Measurements from ENCODE around the gene OPA3. TPM values are rescaled to one million over a fixed set of nuclear protein-coding genes. Genes with fewer than 3 reads are reported as not detected.

Gene OPA3
- total and polyA plus RNA-seq, 5 donors from 2014 or later = 4.7 to 8.2 (median 6.9) TPM

GRCh38 chr19:45558399-45558878 lies 26.2 kb downstream of the OPA3 start:
- Histone ChIP-seq H3K4me1 (ENCODE audit: control insufficient read depth, insufficient read depth, low read length, poor library complexity, severe bottlenecking) (no peaks in the 10 kb centered on the region), H3K9me3 (ENCODE audit: control insufficient read depth in 2 of 2, low read length in 2 of 2) (no peaks in the 10 kb centered on the region), H3K36me3 (ENCODE audit: control insufficient read depth, insufficient read depth, low read length) (no peaks in the 10 kb centered on the region), H3K4me3 (ENCODE audit: low read depth, low read length) (no peak overlapping the region), H3K27me3 (ENCODE audit: control insufficient read depth, insufficient read depth, low read length) (no peaks in the 10 kb centered on the region), H3K27ac (ENCODE audit: insufficient read depth, low read length, poor library complexity, severe bottlenecking) (no peak overlapping the region)
- no peaks in the 10 kb centered on the region for H3K27me3 Mint-ChIP-seq
- H3K27ac Mint-ChIP-seq = peak overlapping the region in 2 of 3 donors; percentile 34 to 79
- peak; percentile 48 to 83 (median 80) for DNase-seq
- no peak overlapping the region for H3K4me3 Mint-ChIP-seq
- peaks cover 5 to 46% (median 16%) of the 10 kb centered on the region in 4 donors for H3K4me1 Mint-ChIP-seq
- H3K36me3 Mint-ChIP-seq = no peaks in the 10 kb centered on the region
- ATAC-seq (ENCODE audit: low read depth in 2 of 2) = peak; percentile 93 to 94
- H3K9me3 Mint-ChIP-seq = no peaks in the 10 kb centered on the region

GRCh38 chr19:45556835-45557234 lies 27.8 kb downstream of the OPA3 start:
- ATAC-seq (ENCODE audit: low read depth in 2 of 2) (no peak), DNase-seq (no peak)
- Histone ChIP-seq H3K4me1 (ENCODE audit: control insufficient read depth, insufficient read depth, low read length, poor library complexity, severe bottlenecking) (no peaks in the 10 kb centered on the region), H3K36me3 (ENCODE audit: control insufficient read depth, insufficient read depth, low read length) (no peaks in the 10 kb centered on the region), H3K9me3 (ENCODE audit: control insufficient read depth in 2 of 2, low read length in 2 of 2) (no peaks in the 10 kb centered on the region), H3K4me3 (ENCODE audit: low read depth, low read length) (no peak overlapping the region), H3K27me3 (ENCODE audit: control insufficient read depth, insufficient read depth, low read length) (no peaks in the 10 kb centered on the region), H3K27ac (ENCODE audit: insufficient read depth, low read length, poor library complexity, severe bottlenecking) (no peak overlapping the region)
- Mint-ChIP-seq H3K4me3 (no peak overlapping the region), H3K9me3 (no peaks in the 10 kb centered on the region), H3K36me3 (peaks cover under 1% of the 10 kb centered on the region), H3K27ac (peak overlapping the region in 1 of 3 donors; percentile 61), H3K4me1 (peaks cover 5 to 31% (median 8%) of the 10 kb centered on the region in 4 donors), H3K27me3 (no peaks in the 10 kb centered on the region)

DNA sequence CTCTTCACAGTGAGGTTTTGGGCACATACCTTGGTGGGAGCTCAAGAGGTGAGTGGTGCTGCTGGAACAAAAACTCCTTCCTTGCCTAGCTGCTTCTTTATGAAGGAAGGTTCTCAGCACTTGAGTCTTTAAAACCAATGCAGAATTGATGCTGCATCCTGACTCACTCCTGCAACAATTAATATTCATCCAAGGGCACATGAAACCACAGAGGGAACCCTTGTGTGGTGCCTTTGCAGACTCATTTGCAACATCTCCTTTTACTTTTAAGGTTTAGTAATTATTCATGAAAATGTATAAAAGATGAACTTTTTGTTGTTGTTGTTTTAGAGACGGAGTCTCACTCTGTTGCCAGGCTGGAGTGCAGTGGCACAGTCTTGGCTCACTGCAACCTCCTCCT lies 30.1 kb downstream of the OPA3 start:
- H3K27ac ChIP-seq (ENCODE audit: insufficient read depth, low read length, poor library complexity, severe bottlenecking) = no peak overlapping the region
- Mint-ChIP-seq H3K4me3 (no peak overlapping the region), H3K27me3 (no peaks in the 10 kb centered on the region), H3K36me3 (peaks cover 6% of the 10 kb centered on the region), H3K4me1 (peaks cover 5 to 17% (median 8%) of the 10 kb centered on the region in 4 donors), H3K27ac (no peak overlapping the region), H3K9me3 (no peaks in the 10 kb centered on the region)
- DNase-seq = no peak
- no peaks in the 10 kb centered on the region for H3K36me3 ChIP-seq (ENCODE audit: control insufficient read depth, insufficient read depth, low read length)
- no peak overlapping the region for H3K4me3 ChIP-seq (ENCODE audit: low read depth, low read length)
- no peaks in the 10 kb centered on the region for H3K27me3 ChIP-seq (ENCODE audit: control insufficient read depth, insufficient read depth, low read length)
- H3K4me1 ChIP-seq (ENCODE audit: control insufficient read depth, insufficient read depth, low read length, poor library complexity, severe bottlenecking) = no peaks in the 10 kb centered on the region
- no peak for ATAC-seq (ENCODE audit: low read depth in 2 of 2)
- no peaks in the 10 kb centered on the region for H3K9me3 ChIP-seq (ENCODE audit: control insufficient read depth in 2 of 2, low read length in 2 of 2)

DNA sequence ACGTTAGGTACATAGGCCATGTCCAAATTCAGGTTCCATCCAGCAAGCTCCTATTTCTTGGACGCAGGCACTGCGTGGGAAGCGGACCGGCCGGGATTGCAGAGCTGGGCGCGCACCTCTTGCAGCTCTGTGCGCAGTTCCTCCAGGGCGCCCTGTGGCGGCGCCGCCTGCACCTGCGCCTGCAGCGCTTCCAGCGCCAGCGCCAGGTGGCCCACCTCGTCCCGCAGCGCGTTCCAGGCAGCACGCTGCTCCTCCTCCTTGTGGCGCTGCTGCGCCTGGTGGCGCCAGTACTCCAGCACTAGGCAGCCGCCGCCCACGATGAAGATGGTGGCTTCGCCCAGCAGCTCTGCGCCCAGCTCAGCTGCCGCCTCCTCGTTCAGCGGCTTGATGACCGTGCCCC lies 31.1 kb downstream of the OPA3 start:
- Mint-ChIP-seq H3K27ac (no peak overlapping the region), H3K9me3 (no peaks in the 10 kb centered on the region), H3K4me1 (peaks cover 4 to 8% (median 5%) of the 10 kb centered on the region in 4 donors), H3K36me3 (peaks cover 6% of the 10 kb centered on the region), H3K4me3 (no peak overlapping the region), H3K27me3 (no peaks in the 10 kb centered on the region)
- Histone ChIP-seq H3K36me3 (ENCODE audit: control insufficient read depth, insufficient read depth, low read length) (no peaks in the 10 kb centered on the region), H3K9me3 (ENCODE audit: control insufficient read depth in 2 of 2, low read length in 2 of 2) (no peaks in the 10 kb centered on the region), H3K27me3 (ENCODE audit: control insufficient read depth, insufficient read depth, low read length) (no peaks in the 10 kb centered on the region), H3K27ac (ENCODE audit: insufficient read depth, low read length, poor library complexity, severe bottlenecking) (no peak overlapping the region), H3K4me3 (ENCODE audit: low read depth, low read length) (no peak overlapping the region), H3K4me1 (ENCODE audit: control insufficient read depth, insufficient read depth, low read length, poor library complexity, severe bottlenecking) (no peaks in the 10 kb centered on the region)
- ATAC-seq (ENCODE audit: low read depth in 2 of 2) (no peak), DNase-seq (no peak)

DNA sequence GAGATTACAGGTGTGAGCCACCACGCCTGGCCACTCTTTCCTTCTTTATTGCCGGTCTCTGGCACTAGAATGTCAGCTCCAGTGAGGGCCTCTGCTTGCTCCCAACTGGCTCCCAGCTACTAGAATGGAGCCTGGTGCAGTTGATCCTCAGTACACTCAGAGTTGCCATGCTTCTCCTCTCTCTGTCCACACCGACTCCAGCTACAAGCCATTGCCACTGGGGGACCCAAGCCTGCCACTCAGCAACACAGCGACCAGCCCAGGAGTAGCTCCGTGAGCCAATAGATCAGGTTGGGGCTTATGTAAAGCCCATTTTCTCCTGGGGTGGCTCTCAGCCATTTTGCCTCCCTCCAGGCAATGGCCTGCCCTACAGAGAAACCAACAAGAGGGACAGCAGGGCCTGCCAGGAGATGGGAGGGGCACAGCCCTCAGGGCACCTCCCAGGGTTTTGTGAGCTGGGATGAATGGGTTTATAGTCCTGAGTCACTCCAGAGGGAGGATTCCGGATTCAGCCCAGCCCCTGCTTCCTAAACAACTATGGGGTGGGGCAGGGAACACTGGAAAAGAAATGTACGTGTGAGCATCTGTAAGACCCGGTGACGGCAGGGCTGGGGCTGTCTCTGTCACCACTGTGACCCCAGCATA lies 36.5 kb downstream of the OPA3 start:
- no peak overlapping the region for H3K27ac ChIP-seq (ENCODE audit: insufficient read depth, low read length, poor library complexity, severe bottlenecking)

DNA sequence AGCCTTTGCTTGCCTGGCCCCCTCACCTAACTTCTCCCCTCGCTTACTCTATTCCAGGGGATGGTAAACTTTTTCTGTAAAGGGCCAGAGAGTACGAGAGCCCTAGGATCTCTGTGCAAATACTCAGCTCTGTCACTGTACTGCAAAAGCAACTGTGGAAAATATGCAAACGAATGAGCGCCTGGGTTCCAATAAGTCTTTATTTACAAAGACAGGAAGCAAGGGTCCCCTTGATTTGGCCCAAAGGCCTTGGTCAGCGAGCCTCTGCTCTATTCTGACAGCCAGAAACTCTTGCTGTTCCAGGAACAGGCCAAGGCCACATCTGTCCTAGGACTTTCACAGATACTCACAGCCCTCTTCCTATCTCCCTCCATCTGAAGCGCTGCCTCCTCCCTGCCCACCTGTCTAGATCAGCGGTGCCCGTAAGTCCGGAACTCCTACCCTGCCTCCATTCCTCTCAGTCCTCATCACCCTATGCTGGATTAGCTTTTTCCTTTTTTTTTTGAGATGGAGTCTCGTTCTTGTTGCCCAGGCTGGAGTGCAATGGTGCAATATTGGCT lies 37.3 kb downstream of the OPA3 start:
- H3K9me3 Mint-ChIP-seq = no peaks in the 10 kb centered on the region
- Histone ChIP-seq H3K9me3 (ENCODE audit: control insufficient read depth in 2 of 2, low read length in 2 of 2) (no peaks in the 10 kb centered on the region), H3K27ac (ENCODE audit: insufficient read depth, low read length, poor library complexity, severe bottlenecking) (no peak overlapping the region), H3K4me1 (ENCODE audit: control insufficient read depth, insufficient read depth, low read length, poor library complexity, severe bottlenecking) (peaks cover 5% of the 10 kb centered on the region), H3K4me3 (ENCODE audit: low read depth, low read length) (no peak overlapping the region), H3K36me3 (ENCODE audit: control insufficient read depth, insufficient read depth, low read length) (no peaks in the 10 kb centered on the region), H3K27me3 (ENCODE audit: control insufficient read depth, insufficient read depth, low read length) (no peaks in the 10 kb centered on the region)
- ATAC-seq (ENCODE audit: low read depth in 2 of 2) = no peak
- peaks cover 6% of the 10 kb centered on the region in 4 donors for H3K4me1 Mint-ChIP-seq
- H3K27ac Mint-ChIP-seq = peak overlapping the region in 2 of 3 donors; percentile 59 to 89
- peaks cover 6% of the 10 kb centered on the region for H3K36me3 Mint-ChIP-seq
- no peak for DNase-seq
- no peaks in the 10 kb centered on the region for H3K27me3 Mint-ChIP-seq
- no peak overlapping the region for H3K4me3 Mint-ChIP-seq

More for the DNA sequence above, 36.5 kb downstream of the OPA3 start:
- DNase-seq = no peak
- no peak overlapping the region for H3K4me3 ChIP-seq (ENCODE audit: low read depth, low read length)
- H3K9me3 ChIP-seq (ENCODE audit: control insufficient read depth in 2 of 2, low read length in 2 of 2) = no peaks in the 10 kb centered on the region
- no peak overlapping the region for H3K27ac Mint-ChIP-seq
- no peak overlapping the region for H3K4me3 Mint-ChIP-seq
- H3K36me3 ChIP-seq (ENCODE audit: control insufficient read depth, insufficient read depth, low read length) = no peaks in the 10 kb centered on the region
- no peaks in the 10 kb centered on the region for H3K9me3 Mint-ChIP-seq
- ATAC-seq (ENCODE audit: low read depth in 2 of 2) = no peak
- H3K27me3 ChIP-seq (ENCODE audit: control insufficient read depth, insufficient read depth, low read length) = no peaks in the 10 kb centered on the region
- H3K36me3 Mint-ChIP-seq = peaks cover 6% of the 10 kb centered on the region
- H3K4me1 Mint-ChIP-seq = peaks cover 6% of the 10 kb centered on the region in 4 donors
- H3K4me1 ChIP-seq (ENCODE audit: control insufficient read depth, insufficient read depth, low read length, poor library complexity, severe bottlenecking) = peaks cover 5% of the 10 kb centered on the region
- H3K27me3 Mint-ChIP-seq = no peaks in the 10 kb centered on the region

DNA sequence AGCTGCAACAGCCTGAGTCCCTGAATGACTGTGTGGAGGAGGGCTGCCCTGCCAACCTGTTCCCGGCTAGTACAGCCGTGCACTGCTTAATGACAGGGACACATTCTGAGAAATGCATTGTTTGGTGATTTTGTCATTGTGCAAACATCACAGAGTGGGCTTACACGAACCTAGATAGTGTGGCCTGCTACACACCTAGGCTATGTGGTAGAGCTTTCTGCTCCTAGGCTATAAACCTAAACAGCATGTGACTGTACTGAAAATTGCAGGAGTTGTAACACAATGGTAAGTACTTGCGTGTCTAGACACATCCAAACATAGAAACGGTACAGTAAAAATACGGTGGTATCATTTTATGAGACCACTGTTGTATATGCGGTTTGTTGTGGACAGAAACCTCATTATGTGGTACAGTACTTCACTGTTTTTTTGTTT lies 42.4 kb downstream of the OPA3 start:
- Mint-ChIP-seq H3K4me3 (no peak overlapping the region), H3K4me1 (peaks cover 5 to 6% (median 6%) of the 10 kb centered on the region in 4 donors), H3K27ac (no peak overlapping the region), H3K9me3 (peaks cover 0 to 2% (median 0%) of the 10 kb centered on the region in 7 donors), H3K36me3 (no peaks in the 10 kb centered on the region), H3K27me3 (no peaks in the 10 kb centered on the region)
- Histone ChIP-seq H3K4me1 (ENCODE audit: control insufficient read depth, insufficient read depth, low read length, poor library complexity, severe bottlenecking) (peaks cover 5% of the 10 kb centered on the region), H3K27me3 (ENCODE audit: control insufficient read depth, insufficient read depth, low read length) (no peaks in the 10 kb centered on the region), H3K9me3 (ENCODE audit: control insufficient read depth in 2 of 2, low read length in 2 of 2) (peaks cover 0 to 2% of the 10 kb centered on the region in 2 experiments), H3K4me3 (ENCODE audit: low read depth, low read length) (no peak overlapping the region), H3K36me3 (ENCODE audit: control insufficient read depth, insufficient read depth, low read length) (no peaks in the 10 kb centered on the region), H3K27ac (ENCODE audit: insufficient read depth, low read length, poor library complexity, severe bottlenecking) (no peak overlapping the region)
- DNase-seq (no peak), ATAC-seq (ENCODE audit: low read depth in 2 of 2) (no peak)

- H3K4me1 ChIP-seq (ENCODE audit: control insufficient read depth, insufficient read depth, low read length, poor library complexity, severe bottlenecking) = peaks cover 5% of the 10 kb centered on the region
- H3K36me3 ChIP-seq (ENCODE audit: control insufficient read depth, insufficient read depth, low read length) = no peaks in the 10 kb centered on the region
- H3K9me3 ChIP-seq (ENCODE audit: control insufficient read depth in 2 of 2, low read length in 2 of 2) = peaks cover 0 to 2% of the 10 kb centered on the region in 2 experiments
- H3K4me3 Mint-ChIP-seq = no peak overlapping the region
- peaks cover 5 to 6% (median 6%) of the 10 kb centered on the region in 4 donors for H3K4me1 Mint-ChIP-seq
- no peak for ATAC-seq (ENCODE audit: low read depth in 2 of 2)
- H3K9me3 Mint-ChIP-seq = peaks cover 0 to 2% (median 0%) of the 10 kb centered on the region in 7 donors
- no peak overlapping the region for H3K27ac Mint-ChIP-seq
- H3K4me3 ChIP-seq (ENCODE audit: low read depth, low read length) = no peak overlapping the region
- H3K27ac ChIP-seq (ENCODE audit: insufficient read depth, low read length, poor library complexity, severe bottlenecking) = no peak overlapping the region
- peaks cover 3% of the 10 kb centered on the region for H3K36me3 Mint-ChIP-seq
- H3K27me3 Mint-ChIP-seq = no peaks in the 10 kb centered on the region
- H3K27me3 ChIP-seq (ENCODE audit: control insufficient read depth, insufficient read depth, low read length) = no peaks in the 10 kb centered on the region
- no peak for DNase-seq
Observed at GRCh38 chr19:45539459-45539858, 45.1 kb downstream of the OPA3 start.
